IgD-negative memory B cell (primary cell): Measurements from ENCODE around the gene LCNL1. TPM values are rescaled to one million over a fixed set of nuclear protein-coding genes. Genes with fewer than 3 reads are reported as not detected.

Source experiments
- H3K27ac Mint-ChIP-seq, 3 donors: one replicate each; pipeline ENCODE4 v1.8.0; 2020 to 2022; ENCODE audit warnings: mild to moderate bottlenecking in 3 of 3, mixed read lengths in 3 of 3, moderate library complexity in 1 of 3
- H3K27me3 Mint-ChIP-seq: one replicate; pipeline ENCODE4 v1.8.0; 2021; ENCODE audit warnings: mixed read lengths
- H3K36me3 Mint-ChIP-seq: one replicate; pipeline ENCODE4 v1.8.0; 2020; ENCODE audit warnings: mild to moderate bottlenecking, mixed read lengths
- H3K4me1 Mint-ChIP-seq, 3 donors: one replicate each; pipeline ENCODE4 v1.8.0; 2020 to 2022; ENCODE audit warnings: mixed read lengths in 3 of 3, mild to moderate bottlenecking in 1 of 3
- H3K4me3 Mint-ChIP-seq, 4 donors: one replicate each; pipeline ENCODE4 v1.8.0; 2020 to 2022; ENCODE audit warnings: mild to moderate bottlenecking in 4 of 4, mixed read lengths in 4 of 4, moderate library complexity in 3 of 4
- H3K9me3 Mint-ChIP-seq, 3 donors: one replicate each; pipeline ENCODE4 v1.8.0; 2020 to 2021; ENCODE audit warnings: mixed read lengths in 3 of 3, mild to moderate bottlenecking in 1 of 3
- polyA plus RNA-seq: library from polyadenylated mRNA; unstranded; fragments of 300-500 nt; fragmentation: Illumina TruSeq; gene quantifications from one replicate; pipeline ENCODE4 v1.2.3, GENCODE V29; 2021

LCNL1 gene
- not detected for polyA plus RNA-seq

DNA sequence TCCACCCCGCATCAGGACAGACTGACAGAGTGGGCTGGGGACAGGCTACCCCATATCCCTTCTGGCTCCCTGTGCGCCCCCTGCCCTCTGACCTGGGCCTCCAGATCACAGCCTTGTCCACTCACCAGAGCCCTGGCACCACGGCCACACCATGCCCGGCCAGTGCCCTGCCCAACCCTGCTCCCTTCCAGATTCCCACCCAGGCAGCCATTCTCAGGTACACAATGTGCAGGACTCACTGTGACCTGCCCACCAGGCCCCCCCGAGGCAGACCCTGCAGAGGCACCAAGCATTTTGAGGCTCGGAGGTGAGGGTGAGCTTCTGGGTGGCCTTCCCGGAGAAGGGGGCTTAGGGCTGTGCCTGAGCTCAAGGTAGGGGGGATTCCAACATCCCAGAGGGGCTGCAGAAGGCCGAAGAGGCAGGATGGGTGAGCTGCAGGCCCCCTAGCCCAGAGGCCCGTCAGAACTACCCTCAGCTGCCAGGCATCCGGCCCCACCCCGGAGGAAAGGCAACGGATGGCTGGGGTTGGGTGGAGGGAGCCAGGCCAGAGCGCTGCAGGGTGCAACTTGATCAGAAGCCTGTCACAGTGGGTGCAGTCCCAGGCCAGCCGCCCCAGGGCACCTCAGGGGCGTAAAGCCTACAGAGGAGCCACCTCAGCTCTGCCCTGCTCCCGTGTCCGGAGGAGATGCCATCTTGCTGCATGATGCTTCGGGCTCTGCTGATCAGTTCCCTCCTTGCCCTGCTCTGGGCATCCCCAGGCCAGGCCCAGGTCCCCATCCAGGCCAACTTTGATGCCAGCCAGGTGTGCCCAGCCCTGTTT is at the start of gene LCNL1:
LCNL1 (plus strand) TSS at position 762 of the 820 bp plus-strand sequence. CDS start 594 bp downstream, outside the sequence.
- H3K27ac Mint-ChIP-seq: peak within 1 kb of the TSS in 1 of 3 donors; percentile 71
- peaks cover 0 to 5% (median 3%) of the 10 kb centered on the region in 3 donors for H3K4me1 Mint-ChIP-seq
- H3K4me3 Mint-ChIP-seq: no peak within 1 kb of the TSS

DNA sequence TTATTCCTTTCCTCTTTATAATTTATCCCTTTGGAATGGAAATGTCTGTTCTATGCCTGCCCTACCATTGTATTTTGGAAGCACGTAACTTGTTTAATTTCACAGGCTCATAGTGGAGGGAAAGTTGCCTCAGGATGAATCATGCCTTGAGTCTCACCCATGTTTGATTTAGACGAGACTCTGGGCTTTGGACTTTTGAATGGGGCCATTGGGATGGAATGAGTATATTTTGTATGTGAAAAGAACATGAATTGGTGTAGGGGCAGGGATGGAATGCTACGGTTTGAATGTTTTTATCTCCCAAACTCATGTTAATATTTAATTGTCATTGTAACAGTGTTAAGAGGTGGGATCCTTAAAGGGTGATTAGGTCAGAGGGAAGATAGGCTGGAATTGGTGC is 48.5 kb upstream of the LCNL1 start:
- H3K4me3 Mint-ChIP-seq: peak overlapping the region in 1 of 4 donors; percentile 45
- H3K27ac Mint-ChIP-seq: peak overlapping the region in 1 of 3 donors; percentile 84
- peaks cover 4 to 11% (median 9%) of the 10 kb centered on the region in 3 donors for H3K4me1 Mint-ChIP-seq
- no peaks in the 10 kb centered on the region for H3K9me3 Mint-ChIP-seq
- H3K27me3 Mint-ChIP-seq: no peaks in the 10 kb centered on the region
- peaks cover 5% of the 10 kb centered on the region for H3K36me3 Mint-ChIP-seq

More for the DNA sequence above, at the start of gene LCNL1:
- peaks cover 2% of the 10 kb centered on the region for H3K36me3 Mint-ChIP-seq
- H3K9me3 Mint-ChIP-seq: no peaks in the 10 kb centered on the region
- peaks cover 24% of the 10 kb centered on the region for H3K27me3 Mint-ChIP-seq

DNA sequence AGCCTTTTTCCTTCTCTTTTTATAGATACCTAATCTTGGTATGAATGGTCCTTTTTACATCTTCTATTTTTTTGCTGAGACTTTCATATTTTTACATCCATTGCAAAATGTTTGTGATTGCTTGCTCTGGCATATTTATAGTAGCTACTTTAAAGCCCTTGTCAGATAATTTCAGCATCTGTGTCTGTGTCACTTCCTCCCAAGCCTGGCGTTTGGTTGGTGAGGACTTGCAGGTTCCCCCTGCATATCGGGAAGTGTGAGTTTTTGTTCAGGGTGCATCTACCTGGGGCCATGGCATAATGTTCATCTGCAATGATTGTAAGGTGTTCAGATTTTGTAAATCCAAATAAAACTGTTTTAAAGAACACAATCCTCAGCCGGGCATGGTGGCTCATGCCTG is 47.1 kb upstream of the LCNL1 start:
- no peaks in the 10 kb centered on the region for H3K9me3 Mint-ChIP-seq
- no peaks in the 10 kb centered on the region for H3K27me3 Mint-ChIP-seq
- H3K4me1 Mint-ChIP-seq: peaks cover 4 to 11% (median 9%) of the 10 kb centered on the region in 3 donors
- peaks cover 5% of the 10 kb centered on the region for H3K36me3 Mint-ChIP-seq
- H3K4me3 Mint-ChIP-seq: no peak overlapping the region
- H3K27ac Mint-ChIP-seq: no peak overlapping the region

DNA sequence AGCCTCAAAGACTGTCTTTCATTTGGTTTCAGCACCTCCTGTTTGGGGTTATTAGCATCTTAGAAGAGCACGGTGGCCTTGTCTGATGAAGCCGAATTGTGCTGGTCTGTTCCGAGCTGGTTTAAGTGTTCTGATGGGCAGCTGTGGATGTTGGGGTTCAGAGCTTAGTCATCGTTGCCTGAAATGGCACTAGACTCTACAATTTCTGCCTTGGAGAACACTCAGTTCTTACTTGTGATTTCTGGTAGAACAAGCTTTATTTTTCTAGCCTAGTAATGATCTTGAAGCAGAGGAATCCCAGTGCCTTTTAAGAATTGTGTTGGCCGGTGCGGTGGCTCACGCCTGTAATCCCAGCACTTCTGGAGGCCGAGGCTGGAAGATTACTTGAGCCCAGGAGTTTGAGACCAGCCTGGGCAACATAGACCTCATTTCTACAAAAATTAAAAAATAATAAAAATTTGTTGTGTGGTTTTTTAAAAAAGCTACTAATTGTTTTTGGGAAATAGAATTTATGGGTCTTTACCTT is 46.1 kb upstream of the LCNL1 start:
- Mint-ChIP-seq H3K9me3 (no peaks in the 10 kb centered on the region), H3K27ac (peak overlapping the region in 1 of 3 donors; percentile 56)

DNA sequence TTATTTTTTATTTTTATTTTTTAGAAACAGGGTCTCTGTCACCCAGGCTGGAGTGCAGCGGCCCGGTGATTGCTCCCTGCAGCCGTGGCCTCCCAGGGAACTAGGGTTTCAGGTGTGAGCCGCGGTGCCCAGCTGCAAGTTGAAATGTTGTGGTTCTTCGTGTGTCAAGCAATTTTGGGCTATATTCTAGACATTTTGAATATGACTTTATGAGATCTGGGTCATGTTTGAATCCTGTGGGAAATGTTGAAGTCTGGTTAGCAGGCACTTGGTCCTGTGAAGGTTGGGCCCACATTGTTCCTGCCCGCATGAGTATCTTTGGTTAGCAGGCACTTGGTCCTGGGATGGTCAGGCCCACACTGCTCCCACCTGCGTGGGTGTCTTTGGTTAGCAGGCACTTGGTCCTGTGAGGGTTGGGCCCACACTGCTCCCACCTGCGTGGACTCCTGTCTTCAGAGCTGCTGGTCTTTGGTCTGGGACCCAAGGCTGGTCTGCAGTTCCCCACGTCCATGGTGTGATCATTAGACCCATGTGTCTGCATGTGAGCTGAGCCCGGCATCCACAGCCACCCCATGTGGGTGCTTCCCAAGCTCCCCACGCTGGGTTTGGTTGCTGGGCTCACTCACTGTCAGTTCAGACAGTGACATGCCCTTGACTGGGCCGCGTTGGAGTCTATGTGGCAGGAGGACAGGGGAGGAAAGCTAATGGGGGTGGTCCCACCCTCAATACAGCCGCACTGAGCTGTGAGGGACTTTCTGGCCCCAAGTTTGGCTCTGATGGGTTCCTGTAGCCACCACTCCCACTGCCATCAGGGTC is 45.4 kb upstream of the LCNL1 start:
- H3K9me3 Mint-ChIP-seq: no peaks in the 10 kb centered on the region
- H3K4me1 Mint-ChIP-seq: peaks cover 0 to 8% (median 7%) of the 10 kb centered on the region in 3 donors
- H3K27ac Mint-ChIP-seq: peak overlapping the region in 1 of 3 donors; percentile 60
- H3K27me3 Mint-ChIP-seq: no peaks in the 10 kb centered on the region
- peak overlapping the region in 1 of 4 donors; percentile 14 for H3K4me3 Mint-ChIP-seq
- H3K36me3 Mint-ChIP-seq: peaks cover 3% of the 10 kb centered on the region

More for the DNA sequence above, 46.1 kb upstream of the LCNL1 start:
- H3K4me3 Mint-ChIP-seq: peak overlapping the region in 1 of 4 donors; percentile 56
- H3K27me3 Mint-ChIP-seq: no peaks in the 10 kb centered on the region
- H3K36me3 Mint-ChIP-seq: peaks cover 5% of the 10 kb centered on the region
- H3K4me1 Mint-ChIP-seq: peaks cover 4 to 11% (median 8%) of the 10 kb centered on the region in 3 donors

DNA sequence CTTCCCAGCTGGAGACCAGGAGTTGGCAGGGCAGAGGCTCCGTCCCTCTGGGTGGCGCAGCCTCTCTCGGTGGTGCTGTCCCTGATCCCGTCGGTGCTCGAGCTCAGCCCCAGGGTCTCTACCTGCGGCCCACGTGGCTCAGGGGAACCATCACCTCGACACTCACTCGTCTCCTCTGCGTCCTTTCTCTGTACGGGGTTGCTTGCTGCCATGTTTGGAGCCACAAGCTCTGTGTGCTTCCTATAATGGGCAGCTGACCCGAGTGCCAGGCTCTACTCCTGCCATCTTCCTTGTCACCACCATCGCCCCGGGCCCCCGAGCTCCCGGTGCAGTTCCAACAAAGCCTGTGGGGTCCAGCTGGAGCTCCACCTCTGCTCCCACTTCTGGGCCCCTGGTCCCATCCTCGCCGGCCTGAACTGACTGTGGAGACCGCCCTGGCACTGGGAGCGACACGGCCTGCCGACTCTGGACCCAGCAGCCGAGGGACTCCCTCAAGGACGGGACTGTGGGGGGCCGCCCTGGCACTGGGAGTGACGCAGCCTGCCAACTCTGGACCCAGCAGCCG is 43.3 kb upstream of the LCNL1 start:
- Mint-ChIP-seq H3K36me3 (peaks cover 3% of the 10 kb centered on the region), H3K27me3 (no peaks in the 10 kb centered on the region), H3K9me3 (no peaks in the 10 kb centered on the region), H3K4me3 (peak overlapping the region in 1 of 4 donors; percentile 67), H3K4me1 (peaks cover 0 to 8% (median 7%) of the 10 kb centered on the region in 3 donors), H3K27ac (peak overlapping the region in 2 of 3 donors; percentile 13 to 48)

DNA sequence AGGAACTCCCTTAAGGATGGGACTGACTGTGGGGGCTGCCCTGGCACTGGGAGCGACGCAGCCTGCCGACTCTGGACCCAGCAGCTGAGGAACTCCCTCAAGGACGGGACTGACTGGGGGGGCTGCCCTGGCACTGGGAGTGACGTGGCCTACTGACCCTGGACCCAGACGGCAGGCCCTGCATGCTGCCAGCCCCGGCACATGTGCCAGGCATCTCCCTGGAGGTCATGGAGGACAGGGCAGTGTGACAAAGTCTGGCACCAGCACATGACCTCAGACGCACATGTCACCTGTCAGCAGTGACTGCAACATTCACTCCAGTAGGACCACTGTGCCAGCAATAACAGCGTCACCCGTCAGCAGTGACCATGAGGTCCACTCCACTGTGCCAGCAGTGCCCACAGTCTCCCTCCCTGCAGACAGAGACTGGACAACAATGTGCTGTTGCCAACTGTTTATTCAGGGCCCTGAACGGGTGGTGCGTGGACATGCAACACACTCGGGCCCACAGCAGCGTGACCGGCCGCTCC is 42.7 kb upstream of the LCNL1 start:
- peaks cover 0 to 9% (median 8%) of the 10 kb centered on the region in 3 donors for H3K4me1 Mint-ChIP-seq
- H3K27ac Mint-ChIP-seq: no peak overlapping the region
- no peaks in the 10 kb centered on the region for H3K27me3 Mint-ChIP-seq
- H3K4me3 Mint-ChIP-seq: no peak overlapping the region
- no peaks in the 10 kb centered on the region for H3K9me3 Mint-ChIP-seq
- H3K36me3 Mint-ChIP-seq: peaks cover 3% of the 10 kb centered on the region

DNA sequence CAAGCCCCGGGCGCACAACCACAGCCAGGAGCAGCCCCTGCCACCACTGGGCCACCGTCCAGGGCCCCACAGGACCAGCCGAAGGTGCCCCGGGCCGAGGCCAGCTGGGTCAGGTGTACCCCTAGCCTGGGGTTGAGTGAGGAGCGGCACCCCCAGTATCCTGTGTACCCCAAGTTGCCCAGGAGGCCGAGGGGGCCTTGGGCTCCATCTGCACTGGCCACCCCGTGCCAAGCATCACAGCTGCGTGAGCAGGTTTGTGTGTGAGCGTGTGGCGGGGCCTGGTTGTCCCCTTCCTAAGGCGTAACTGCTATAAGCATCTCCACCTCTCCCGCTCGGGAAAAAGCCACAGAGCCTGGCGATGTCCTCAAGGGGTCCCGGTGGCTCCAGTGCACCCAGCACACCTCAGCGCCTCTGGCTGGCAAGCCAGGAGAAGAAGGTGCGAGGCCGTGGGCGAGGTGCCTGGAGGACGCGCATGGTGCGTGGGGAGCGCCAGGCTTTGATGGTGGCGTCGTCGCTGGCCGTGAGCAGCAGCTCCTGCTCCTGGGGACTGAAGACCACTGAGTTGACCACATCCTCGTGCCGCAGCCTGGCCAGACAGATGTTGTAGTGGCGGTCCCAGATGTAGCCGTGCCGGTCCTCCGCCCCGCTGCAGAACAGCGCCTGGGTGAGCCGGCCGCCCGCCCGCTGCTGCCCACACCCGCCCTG is 42.1 kb upstream of the LCNL1 start:
- peaks cover 0 to 9% (median 7%) of the 10 kb centered on the region in 3 donors for H3K4me1 Mint-ChIP-seq
- no peaks in the 10 kb centered on the region for H3K9me3 Mint-ChIP-seq
- H3K4me3 Mint-ChIP-seq: no peak overlapping the region
- no peak overlapping the region for H3K27ac Mint-ChIP-seq
- no peaks in the 10 kb centered on the region for H3K27me3 Mint-ChIP-seq
- peaks cover 3% of the 10 kb centered on the region for H3K36me3 Mint-ChIP-seq

DNA sequence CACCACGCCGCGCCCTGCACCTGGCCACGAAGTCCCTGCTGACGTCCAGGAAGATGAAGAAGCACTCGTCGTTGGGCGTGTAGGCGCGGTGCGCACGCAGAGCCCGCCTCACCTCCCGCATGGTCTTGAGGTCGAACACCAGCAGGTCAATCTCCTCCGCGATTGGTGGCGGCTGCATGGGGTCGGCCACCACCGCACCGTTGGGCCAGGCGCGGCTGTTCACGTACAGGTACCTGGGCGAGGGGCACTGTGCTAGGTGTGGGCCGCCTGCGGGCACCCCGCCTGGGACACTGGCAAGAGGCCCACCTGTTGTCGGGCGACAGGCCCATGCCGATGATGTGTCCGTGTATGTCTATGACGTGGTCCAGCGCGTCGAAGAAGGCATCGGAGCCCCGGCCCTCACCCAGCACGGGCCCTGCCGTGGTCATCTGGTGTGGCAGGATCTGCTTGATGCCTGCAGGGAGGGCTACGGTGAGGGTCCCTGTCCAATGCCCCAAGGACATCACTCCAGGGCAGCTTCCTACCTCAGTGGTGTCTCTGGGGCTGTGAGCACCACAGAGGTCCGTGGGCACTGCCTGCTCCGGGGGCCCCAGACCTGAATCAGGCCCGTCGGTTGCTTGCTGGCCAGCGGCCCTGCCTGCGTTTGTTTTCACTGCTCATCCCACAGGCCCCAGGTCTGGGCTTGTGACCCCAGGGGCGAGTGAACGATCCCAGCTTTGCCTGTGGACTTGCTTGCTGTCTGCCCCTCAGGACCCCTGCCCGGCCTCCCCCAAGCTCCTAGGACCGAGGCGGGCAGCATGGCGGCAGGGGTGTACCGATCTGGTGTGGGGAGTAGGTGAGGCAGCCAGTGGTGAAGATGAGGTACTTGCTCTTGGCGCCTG is 41.3 kb upstream of the LCNL1 start:
- Mint-ChIP-seq H3K36me3 (peaks cover 3% of the 10 kb centered on the region), H3K27me3 (no peaks in the 10 kb centered on the region), H3K4me3 (no peak overlapping the region), H3K9me3 (no peaks in the 10 kb centered on the region), H3K27ac (no peak overlapping the region), H3K4me1 (peaks cover 0 to 6% (median 6%) of the 10 kb centered on the region in 3 donors)

DNA sequence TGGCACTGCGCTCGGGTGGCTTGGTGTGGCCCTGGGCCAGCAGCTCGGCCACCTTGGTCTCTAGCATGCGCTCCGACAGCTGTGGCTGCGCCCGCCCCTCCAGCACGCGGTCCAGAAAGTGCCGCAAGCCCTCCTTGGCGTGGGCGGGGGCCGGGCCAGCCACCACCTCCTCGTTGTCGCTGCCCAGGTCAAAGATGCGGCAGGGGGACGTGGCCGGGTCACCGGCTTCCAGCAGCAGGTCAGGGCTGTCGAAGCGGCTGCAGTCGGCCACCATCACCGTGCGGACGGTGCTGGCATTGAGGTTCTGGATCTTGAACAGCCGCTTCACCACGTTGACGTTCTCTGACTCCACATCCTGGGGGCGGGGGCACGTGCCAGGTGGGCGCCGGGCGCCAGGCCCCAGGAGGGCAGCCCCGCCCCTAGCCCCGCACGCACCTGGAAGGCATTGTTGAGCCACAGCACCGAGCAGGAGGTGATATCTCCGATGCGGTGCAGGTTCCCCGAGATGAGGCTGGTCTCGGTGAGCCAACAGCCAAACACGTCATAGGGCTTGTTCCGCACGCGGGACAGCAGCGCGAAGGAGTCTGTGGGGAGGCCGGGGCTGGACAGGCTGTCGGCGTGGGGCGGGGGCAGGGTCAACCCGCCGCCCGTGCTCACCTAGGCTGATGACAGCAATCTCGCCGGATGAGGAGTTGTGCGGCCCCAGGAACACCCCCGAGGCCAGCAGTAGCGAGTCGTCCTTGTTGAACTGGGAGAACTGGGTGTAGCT is 40.5 kb upstream of the LCNL1 start:
- peak overlapping the region in 2 of 3 donors; percentile 28 to 59 for H3K27ac Mint-ChIP-seq

DNA sequence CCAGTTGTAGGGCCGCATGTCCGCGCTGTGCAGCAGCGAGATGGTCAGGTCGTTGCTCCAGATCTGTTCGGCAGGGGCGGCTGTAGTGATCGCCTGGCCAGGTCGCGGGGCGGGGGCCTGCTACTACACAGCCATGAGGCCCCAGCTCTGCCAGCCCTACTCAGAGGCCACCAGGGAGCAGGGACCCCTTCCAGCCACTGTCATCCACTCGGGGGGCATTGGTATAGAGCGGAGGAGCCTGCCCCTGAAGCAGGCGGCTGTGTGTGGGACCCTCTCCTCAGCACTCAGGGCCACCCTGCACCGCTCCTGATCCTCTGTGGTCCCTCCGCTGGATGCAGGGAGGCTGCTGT is 39.9 kb upstream of the LCNL1 start:
- H3K27me3 Mint-ChIP-seq: no peaks in the 10 kb centered on the region
- peak overlapping the region in 1 of 4 donors; percentile 23 for H3K4me3 Mint-ChIP-seq
- peak overlapping the region in 2 of 3 donors; percentile 28 to 59 for H3K27ac Mint-ChIP-seq
- H3K9me3 Mint-ChIP-seq: no peaks in the 10 kb centered on the region
- peaks cover 3% of the 10 kb centered on the region for H3K36me3 Mint-ChIP-seq
- peaks cover 0 to 6% (median 4%) of the 10 kb centered on the region in 3 donors for H3K4me1 Mint-ChIP-seq

More for the DNA sequence above, 40.5 kb upstream of the LCNL1 start:
- Mint-ChIP-seq H3K4me1 (peaks cover 0 to 6% (median 4%) of the 10 kb centered on the region in 3 donors), H3K36me3 (peaks cover 3% of the 10 kb centered on the region), H3K27me3 (no peaks in the 10 kb centered on the region), H3K9me3 (no peaks in the 10 kb centered on the region), H3K4me3 (peak overlapping the region in 1 of 4 donors; percentile 22)

DNA sequence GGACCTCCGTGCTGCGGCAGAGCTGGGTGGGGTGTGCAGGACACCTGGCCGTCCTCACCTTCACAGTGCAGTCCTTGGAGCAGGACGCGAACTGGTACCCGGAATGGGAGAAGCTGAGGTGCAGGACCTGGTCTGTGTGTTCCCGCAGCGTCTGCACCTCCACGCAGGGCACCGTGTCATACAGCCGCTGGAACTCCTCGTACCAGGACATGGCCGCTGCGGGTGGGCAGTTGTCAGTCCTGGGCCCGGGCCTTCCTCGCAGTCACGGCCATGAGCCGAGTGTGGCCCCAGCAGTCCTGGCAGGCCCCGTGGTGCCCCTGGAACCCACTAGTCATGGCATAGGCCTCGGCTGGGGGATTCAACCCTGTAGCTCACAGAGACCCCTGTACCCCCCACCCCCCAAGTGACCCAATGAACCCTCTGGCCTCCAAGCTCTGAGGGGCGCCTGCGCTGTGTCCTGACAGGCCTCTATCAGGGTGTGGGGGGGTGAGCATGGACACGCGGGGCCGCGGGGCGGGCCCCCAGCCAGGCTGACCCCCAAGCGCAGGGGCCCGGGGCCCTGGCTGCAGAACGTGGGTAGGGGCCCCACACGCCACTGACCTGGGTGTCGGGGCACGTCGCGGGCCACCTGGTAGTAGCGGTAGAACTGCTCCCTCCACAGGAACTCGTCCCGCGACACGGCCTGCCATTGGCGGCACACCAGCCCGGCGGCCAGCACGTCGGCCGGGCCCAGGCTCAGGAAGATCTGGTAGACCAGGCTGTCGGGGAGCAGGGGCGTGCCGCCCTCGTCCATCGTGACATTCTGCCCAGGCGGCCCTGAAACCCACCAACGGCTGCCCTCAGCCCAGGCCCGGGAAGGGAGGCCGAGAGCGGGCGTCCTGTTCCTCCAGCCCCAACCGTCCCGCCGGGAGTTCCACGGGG is 39.2 kb upstream of the LCNL1 start:
- Mint-ChIP-seq H3K9me3 (no peaks in the 10 kb centered on the region), H3K27me3 (no peaks in the 10 kb centered on the region), H3K36me3 (peaks cover 3% of the 10 kb centered on the region), H3K27ac (peak overlapping the region in 1 of 3 donors; percentile 78), H3K4me3 (peak overlapping the region; percentile 64 to 87 (median 82)), H3K4me1 (peaks cover 0 to 10% (median 4%) of the 10 kb centered on the region in 3 donors)
